GM21390 (cell line): ENCODE results near the gene RPAIN.
A peak's percentile ranks its signal among the peaks of the same experiment; 100 is the strongest.

Experiments used
- ATAC-seq: cut with Tn5 transposase; IDR thresholded peaks from one replicate; pipeline ENCODE4 v1.9.1; 2021; ENCODE audit not compliant: unreplicated experiment

The RPAIN gene, protein sequence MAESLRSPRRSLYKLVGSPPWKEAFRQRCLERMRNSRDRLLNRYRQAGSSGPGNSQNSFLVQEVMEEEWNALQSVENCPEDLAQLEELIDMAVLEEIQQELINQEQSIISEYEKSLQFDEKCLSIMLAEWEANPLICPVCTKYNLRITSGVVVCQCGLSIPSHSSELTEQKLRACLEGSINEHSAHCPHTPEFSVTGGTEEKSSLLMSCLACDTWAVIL

DNA sequence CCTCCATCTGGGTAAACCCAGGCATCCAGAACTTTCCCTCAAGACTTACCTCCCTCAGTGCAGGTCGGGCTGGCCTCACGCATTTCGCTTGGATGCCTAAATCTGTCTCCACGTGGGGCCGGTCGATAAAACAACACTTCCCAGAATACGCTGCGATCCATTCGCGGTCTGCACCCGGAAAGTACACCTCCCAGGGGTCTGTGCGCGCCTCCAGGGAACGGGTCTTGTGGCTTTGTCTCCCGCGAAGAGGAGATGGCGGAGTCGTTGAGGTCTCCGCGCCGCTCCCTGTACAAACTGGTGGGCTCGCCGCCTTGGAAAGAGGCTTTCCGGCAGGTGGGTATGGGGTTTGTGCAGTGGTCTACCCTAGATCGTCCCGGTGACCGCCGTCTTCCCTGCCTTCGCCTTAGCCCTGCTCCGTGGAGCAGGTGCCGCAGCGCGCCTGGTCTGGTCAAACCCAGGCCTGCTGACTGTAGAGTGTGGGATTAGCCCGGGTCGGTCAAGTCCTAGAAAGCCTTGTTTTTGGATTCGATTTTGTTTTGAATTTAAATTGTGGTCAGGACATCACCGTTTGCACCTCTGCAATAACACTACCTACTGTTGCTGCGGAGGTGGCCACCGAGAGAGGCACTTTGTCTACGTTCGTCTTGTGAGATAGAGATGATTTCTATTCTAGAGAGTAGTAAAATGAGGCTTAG lies at the start of gene RPAIN:
RPAIN (plus strand) TSS at position 224 of the 695 bp plus-strand sequence; CDS start at position 253, 29 bp downstream.
- ATAC-seq, result peak; percentile 56

DNA sequence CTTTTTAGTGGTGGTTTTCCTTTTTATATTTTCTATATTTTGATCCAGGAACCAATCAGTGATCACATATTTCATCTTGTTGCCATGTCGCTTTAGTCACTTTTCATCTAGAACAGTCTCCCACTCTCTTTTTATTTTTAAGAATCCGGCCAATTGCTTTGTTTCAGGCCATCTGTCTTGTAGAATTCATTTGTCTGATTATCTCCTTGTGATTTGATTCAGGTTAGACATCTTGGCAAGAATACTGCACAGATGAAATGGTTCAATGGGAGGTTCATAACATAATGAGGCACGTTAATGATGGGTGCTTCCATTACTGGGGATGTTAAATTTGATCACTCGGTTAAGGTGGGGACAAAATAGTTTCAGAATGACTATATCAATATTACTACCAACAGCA lies 49.6 kb upstream of the RPAIN start:
- ATAC-seq, result no peak

DNA sequence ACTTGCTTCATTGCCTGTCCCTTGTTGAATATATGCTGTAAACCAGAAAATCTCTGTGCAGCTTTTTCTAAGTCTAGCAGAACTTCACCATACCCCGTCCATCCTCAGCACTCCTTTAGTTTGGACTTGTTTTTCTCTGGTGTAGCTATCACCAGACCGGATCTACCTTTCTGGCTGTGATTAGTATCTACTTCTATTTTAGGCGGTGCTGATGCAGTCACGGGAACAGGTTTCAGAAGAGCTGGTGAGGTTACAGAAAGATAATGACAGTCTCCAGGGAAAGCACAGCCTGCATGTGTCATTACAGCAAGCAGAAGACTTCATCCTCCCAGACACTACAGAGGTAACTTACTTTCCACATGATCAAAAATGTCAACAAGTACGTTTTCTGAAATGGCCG lies 46.9 kb upstream of the RPAIN start:
- ATAC-seq, result no peak

DNA sequence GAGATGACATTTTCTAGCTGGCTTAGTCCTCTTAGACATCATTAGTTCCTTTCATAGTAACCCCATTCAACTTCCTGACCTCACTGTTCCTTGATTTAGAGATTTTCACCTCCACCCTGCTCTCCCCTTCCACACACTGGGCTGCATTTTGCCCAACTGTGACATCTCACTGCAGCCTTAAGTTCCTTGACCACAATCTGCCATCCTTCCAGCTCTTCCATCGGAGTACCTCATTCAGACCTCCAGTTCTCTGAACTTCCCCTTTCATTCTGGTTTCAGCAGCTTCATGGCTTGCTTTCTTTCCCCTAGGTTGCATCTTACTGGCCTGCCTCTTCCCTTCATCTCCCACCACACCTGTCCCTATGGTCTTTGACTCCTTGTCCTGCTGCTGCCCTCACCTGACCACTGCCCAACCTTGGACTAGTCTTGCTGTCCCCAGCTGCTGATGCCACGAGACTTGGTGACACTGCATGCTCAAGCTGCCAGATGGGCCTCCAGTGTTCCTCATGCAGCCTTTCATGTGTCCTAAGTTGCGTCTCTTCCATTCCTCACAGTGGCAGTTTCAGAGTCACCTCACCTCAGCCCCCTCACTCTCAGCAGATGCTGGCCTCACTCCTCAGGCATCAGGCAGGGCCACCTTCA lies 41.3 kb upstream of the RPAIN start:
- ATAC-seq, result no peak

DNA sequence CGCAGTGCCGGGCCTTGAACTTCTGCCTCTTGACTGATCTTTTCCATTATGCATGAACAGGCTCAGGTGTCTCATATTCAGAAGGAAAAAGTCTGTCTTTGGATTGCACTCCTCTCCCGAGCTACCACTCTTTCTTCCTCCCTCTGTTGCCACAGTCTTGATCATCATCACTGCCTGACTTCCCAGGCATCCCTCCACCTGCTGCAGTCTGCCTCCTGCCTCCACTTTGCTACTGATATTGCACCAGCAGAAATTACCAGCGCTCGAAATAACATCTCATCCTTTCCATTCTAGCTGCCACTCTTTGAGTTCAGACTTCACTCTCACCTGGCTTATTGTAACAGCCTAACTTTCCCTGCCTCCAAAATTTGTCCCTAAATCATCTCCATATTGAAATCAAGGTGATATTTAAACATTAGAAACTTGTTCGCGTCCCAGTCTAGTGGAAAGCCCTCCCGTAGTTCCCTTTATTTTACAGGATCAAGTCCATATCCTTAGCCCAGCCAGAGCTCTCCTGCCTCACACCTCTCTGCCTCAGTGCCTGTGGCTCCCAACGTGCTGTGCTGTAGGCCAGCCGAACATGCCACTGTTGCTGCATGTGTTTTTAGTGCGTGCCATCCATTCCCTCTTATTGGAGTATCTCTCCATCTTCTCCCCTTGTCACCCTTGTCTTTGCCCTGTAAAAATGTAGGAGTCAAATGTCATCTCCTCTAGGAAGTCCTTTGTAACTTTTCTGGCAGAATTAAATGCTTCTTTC lies 40.5 kb upstream of the RPAIN start:
- ATAC-seq, result no peak

- ATAC-seq, result no peak
These were observed 39.4 kb upstream of the RPAIN start for GRCh38 chr17:5380491-5381135.

DNA sequence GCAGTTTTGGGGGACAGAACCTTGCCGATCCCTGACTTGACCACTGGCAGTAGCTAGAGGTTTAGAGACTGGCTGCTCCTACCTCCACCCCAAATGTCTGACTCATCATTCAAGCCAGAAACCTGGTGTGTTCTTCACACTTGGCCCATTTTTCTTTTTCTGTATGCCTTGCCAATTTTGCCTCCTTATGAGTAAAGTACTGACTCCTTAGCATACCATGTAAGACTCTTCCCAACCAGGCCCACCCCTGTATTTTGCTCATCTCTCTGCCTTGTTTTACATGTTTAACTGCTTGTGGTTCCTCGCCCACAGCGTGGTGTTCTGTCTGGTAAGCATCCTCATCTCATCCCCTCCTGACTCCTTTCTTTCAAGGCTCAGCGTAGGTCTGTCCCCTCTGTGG lies 38.4 kb upstream of the RPAIN start:
- no peak for ATAC-seq

GRCh38 chr17:5391678-5392077 lies 28.3 kb upstream of the RPAIN start:
- no peak for ATAC-seq

- no peak for ATAC-seq
These were observed 23.4 kb upstream of the RPAIN start for GRCh38 chr17:5396612-5397011.

GRCh38 chr17:5399767-5400166 lies 20.2 kb upstream of the RPAIN start:
- no peak for ATAC-seq

GRCh38 chr17:5405400-5405799 lies 14.6 kb upstream of the RPAIN start:
- ATAC-seq, result no peak

- no peak for ATAC-seq
These were observed 11.8 kb upstream of the RPAIN start for GRCh38 chr17:5408186-5408585.

DNA sequence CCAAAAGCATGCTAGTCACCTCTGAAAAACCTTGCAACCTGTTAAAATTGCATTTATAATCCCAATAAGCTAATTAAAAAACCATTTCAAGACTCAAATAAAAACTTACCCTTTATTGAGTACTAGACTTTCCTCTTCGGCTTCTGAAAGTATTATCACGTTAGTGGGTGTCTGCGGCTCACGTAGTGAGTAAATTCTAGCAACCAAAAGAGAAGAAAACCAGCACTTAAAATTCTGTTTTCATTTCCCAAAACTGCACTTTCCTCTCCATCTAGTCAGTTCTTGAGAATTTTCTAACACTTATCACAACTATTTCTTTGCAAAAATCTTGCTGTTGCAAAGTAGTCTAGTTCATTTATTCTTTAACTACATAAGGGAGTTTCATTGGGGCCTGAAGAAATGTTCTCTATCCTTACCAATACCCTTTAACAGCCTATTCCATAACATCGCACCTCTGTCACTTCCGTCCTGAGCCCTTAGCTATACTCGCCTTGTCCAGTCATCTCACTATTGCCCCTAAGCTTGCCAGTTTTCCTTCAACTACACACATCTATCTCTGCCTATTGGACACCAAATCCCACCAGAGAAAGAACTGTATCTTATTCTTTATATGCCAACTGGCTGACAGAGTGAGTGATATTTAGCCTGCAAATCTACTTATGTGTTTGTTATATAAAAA lies 9.2 kb upstream of the RPAIN start:
- ATAC-seq, result no peak

GRCh38 chr17:5413682-5414081 lies 6.3 kb upstream of the RPAIN start:
- ATAC-seq, result no peak

DNA sequence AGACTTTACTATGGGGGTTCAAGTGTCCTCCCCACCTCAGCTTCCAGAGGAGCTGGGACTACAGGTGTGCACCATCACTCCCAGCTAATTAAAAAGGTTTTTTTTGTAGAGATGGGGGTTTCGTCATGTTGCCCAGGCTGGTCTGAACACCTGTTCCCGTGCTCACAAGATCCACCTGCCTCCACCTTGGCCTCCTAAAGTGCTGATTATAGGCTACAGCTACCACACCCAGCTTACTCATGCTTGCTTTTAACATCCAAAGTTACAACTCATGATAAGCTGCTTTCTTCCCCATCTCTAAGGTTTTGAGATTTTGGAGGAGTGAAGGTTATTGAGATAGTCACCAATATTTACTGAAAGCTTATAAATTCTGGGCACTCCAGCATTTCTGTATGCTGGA lies 3.1 kb upstream of the RPAIN start:
- no peak for ATAC-seq

- no peak for ATAC-seq
These were observed 1.1 kb upstream of the RPAIN start for GRCh38 chr17:5418858-5419355.

DNA sequence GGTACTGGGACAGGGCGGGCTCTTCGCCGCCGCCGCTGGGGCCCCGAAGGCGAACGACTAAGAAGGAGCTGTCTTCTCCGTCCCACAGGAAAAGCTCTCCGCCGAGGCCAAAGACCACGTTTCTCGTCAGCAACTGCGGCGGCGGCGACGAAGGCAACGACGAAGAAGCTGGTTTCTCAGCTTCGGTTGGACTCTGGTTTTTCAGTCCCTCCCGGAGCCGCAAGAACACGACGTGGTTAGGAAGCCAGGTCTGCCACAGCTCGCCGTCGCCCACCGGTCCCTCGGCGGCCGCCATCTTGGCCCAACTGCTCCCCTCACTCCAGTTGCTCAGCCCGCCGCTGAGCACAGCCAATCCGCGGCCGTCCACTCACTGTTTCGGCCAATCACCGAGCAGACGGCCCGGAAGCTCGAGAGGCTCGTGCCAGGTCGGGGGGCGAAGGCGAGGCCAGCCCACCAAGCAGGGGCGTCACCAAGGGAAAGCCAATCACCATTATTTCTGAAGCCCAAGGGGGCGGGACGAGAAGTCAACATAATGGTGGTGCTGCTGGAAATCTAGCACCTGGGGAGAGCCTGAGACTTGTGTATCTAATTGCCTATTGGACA lies 525 bp upstream of the RPAIN start, which contains the start of gene NUP88:
NUP88 (minus strand) TSS at position 307 of the 603 bp plus-strand sequence; CDS start at position 295, 12 bp downstream.
- ATAC-seq, result peak; percentile 84

DNA sequence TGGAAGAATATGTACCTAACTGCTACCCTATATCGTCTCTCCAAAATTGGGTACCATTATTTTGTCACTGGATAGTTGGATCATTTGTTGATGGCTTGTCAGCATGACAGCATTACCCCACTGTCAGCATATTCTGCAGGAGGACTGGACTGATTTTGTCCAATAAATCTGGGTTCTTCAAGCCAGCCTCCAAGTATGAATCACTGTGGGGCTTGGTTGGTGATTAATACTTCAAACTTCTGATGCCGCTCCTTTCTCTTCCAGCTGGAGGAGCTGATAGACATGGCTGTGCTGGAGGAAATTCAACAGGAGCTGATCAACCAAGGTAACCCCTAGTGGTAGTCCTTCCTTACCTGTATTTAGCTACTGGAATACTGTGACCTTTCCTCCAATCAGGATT lies 2.5 kb downstream of the RPAIN start:
- no peak for ATAC-seq

- ATAC-seq, result no peak
These were observed 4.9 kb downstream of the RPAIN start for GRCh38 chr17:5424909-5425308.

- ATAC-seq, result no peak
These were observed 5.8 kb downstream of the RPAIN start for GRCh38 chr17:5425826-5426225.
